Chondrocyte (in vitro differentiated cells): Measurements from ENCODE around the gene CDK6. TPM values are rescaled to one million over a fixed set of nuclear protein-coding genes. Genes with fewer than 3 reads are reported as not detected.

ENCODE experiments used
- DNase-seq: peaks from one replicate; pipeline ENCODE4 v3.0.0; 2021; ENCODE audit warnings: mixed read lengths, low spot score
- H3K27ac Mint-ChIP-seq: one replicate; pipeline ENCODE4 v1.8.0; 2021; ENCODE audit warnings: mild to moderate bottlenecking, moderate library complexity, mixed read lengths; ENCODE audit not compliant: unreplicated experiment
- H3K27me3 Mint-ChIP-seq: 2 replicates; pipeline ENCODE4 v1.8.0; 2021; ENCODE audit warnings: low read depth, mixed read lengths
- H3K36me3 Mint-ChIP-seq: 2 replicates; pipeline ENCODE4 v1.8.0; 2021; ENCODE audit warnings: low read depth, mixed read lengths
- H3K4me1 Mint-ChIP-seq: 2 replicates; pipeline ENCODE4 v1.8.0; 2021; ENCODE audit warnings: low read depth, mild to moderate bottlenecking, mixed read lengths
- H3K4me3 Mint-ChIP-seq: one replicate; pipeline ENCODE4 v1.8.0; 2021; ENCODE audit warnings: mild to moderate bottlenecking, moderate library complexity, mixed read lengths; ENCODE audit not compliant: unreplicated experiment
- H3K9me3 Mint-ChIP-seq: 2 replicates; pipeline ENCODE4 v1.8.0; 2021; ENCODE audit warnings: low read depth, mixed read lengths
- total RNA-seq: library from RNA; stranded (reverse); gene quantifications from 3 replicates; pipeline ENCODE4 v1.2.1, GENCODE V29; 2021
- TF ChIP-seq, protein P1 (sequence below): fragments of 200-600 bp; sonication (generic); IDR thresholded peaks from 2 replicates; pipeline ENCODE4 v1.5.0; 2021; ENCODE audit warnings: antibody characterized with exemption, mild to moderate bottlenecking, moderate library complexity

Gene CDK6
- total RNA-seq, 1 donor from 2014 or later: 162 TPM

DNA sequence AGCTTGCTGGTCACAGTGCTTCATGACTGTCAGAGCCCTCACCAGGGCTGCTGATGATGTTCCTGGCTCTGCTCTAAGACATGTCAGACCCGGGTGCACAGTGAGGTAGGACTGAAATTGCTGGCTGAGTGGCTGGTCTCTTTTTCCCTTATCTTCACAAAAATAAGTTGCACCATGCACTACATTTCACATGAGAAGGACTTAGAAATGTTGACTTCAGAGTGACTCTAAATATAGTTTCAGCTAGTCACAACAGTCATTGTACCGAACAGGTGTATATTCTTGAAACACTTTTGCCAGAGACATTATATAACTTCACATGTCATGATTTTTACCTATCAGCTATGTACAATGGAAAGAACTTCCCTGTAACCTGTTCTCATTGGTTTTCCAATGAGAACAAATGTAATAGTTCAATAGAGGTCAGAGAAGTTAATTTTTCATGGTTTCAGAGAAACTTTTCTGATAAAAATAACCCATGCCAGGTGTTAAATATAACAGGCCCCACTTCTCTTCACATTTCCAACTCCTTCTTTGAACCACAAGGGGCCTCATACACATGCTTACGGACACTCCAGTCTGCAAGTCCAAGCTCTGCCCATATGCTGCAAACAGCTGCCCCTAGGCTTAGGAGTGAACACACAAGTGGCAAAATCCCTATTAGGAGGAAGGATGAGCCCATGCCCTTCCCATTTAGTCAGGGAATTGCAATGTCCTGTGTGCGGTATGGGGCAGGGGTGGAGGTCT lies 115.6 kb downstream of the CDK6 start:
- Mint-ChIP-seq H3K36me3 (peaks cover 17% of the 10 kb centered on the region), H3K4me3 (no peak overlapping the region), H3K27me3 (no peaks in the 10 kb centered on the region), H3K4me1 (peaks cover 88% of the 10 kb centered on the region), H3K27ac (peak overlapping the region; percentile 70), H3K9me3 (no peaks in the 10 kb centered on the region)
- TF ChIP-seq, protein P1, sequence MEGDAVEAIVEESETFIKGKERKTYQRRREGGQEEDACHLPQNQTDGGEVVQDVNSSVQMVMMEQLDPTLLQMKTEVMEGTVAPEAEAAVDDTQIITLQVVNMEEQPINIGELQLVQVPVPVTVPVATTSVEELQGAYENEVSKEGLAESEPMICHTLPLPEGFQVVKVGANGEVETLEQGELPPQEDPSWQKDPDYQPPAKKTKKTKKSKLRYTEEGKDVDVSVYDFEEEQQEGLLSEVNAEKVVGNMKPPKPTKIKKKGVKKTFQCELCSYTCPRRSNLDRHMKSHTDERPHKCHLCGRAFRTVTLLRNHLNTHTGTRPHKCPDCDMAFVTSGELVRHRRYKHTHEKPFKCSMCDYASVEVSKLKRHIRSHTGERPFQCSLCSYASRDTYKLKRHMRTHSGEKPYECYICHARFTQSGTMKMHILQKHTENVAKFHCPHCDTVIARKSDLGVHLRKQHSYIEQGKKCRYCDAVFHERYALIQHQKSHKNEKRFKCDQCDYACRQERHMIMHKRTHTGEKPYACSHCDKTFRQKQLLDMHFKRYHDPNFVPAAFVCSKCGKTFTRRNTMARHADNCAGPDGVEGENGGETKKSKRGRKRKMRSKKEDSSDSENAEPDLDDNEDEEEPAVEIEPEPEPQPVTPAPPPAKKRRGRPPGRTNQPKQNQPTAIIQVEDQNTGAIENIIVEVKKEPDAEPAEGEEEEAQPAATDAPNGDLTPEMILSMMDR: no peak
- no peak for DNase-seq

- Mint-ChIP-seq H3K27ac (peak overlapping the region; percentile 96), H3K4me3 (peak overlapping the region; percentile 72), H3K27me3 (no peaks in the 10 kb centered on the region), H3K36me3 (peaks cover 2% of the 10 kb centered on the region), H3K4me1 (peaks cover 89% of the 10 kb centered on the region), H3K9me3 (no peaks in the 10 kb centered on the region)
- TF ChIP-seq, protein P1: no peak
- no peak for DNase-seq
Observed at GRCh38 chr7:92717993-92718716, 118.2 kb downstream of the CDK6 start.

DNA sequence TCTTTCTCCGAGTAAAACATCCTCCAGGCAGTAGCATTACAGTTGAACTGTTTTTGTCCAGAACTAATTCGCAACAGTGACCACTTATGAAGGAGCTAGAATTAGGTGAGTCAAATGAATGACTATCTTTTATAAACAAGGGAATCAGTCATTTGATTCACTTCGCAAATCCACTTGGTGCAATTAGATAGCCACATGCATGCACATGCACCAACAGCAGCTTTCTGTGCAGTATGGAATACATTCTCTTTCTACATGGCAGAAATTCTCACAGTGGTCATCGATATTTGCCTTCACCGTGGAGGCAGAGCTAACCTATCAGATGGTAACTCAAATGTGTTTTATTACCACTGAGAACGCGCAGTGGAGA lies 118.8 kb downstream of the CDK6 start:
- DNase-seq: no peak
- H3K27me3 Mint-ChIP-seq: no peaks in the 10 kb centered on the region
- H3K27ac Mint-ChIP-seq: peak overlapping the region; percentile 96
- peak overlapping the region; percentile 72 for H3K4me3 Mint-ChIP-seq
- H3K9me3 Mint-ChIP-seq: no peaks in the 10 kb centered on the region
- H3K36me3 Mint-ChIP-seq: peaks cover 2% of the 10 kb centered on the region
- H3K4me1 Mint-ChIP-seq: peaks cover 88% of the 10 kb centered on the region
- TF ChIP-seq, protein P1: no peak

- Mint-ChIP-seq H3K4me3 (peak overlapping the region; percentile 72), H3K4me1 (peaks cover 81% of the 10 kb centered on the region), H3K27me3 (no peaks in the 10 kb centered on the region), H3K36me3 (peaks cover 2% of the 10 kb centered on the region), H3K27ac (peak overlapping the region; percentile 96), H3K9me3 (no peaks in the 10 kb centered on the region)
- no peak for DNase-seq
- TF ChIP-seq, protein P1: no peak
Observed at GRCh38 chr7:92716825-92717580, 119.4 kb downstream of the CDK6 start.

DNA sequence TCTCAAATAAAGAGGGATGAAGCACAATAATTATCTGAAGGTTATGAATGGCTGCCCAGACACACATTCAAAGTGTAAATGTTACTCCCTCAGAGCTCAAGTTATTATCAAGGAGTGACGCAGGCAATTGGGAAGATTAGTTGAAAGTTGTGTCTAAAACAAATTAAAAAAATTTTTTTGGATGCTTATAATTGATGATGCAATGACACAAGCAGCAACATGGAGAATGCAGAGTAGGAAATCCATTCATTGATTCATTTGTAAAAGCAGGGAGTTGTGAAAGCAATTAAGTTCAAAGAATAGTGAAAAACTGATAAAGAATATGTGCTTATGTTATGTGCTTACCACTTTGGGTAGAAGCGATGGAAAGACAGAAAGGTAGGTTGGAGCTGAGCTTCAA lies 120.4 kb downstream of the CDK6 start:
- no peak for DNase-seq
- Mint-ChIP-seq H3K27ac (peak overlapping the region; percentile 96), H3K4me1 (peaks cover 75% of the 10 kb centered on the region), H3K9me3 (no peaks in the 10 kb centered on the region), H3K4me3 (no peak overlapping the region), H3K27me3 (no peaks in the 10 kb centered on the region), H3K36me3 (peaks cover under 1% of the 10 kb centered on the region)
- TF ChIP-seq, protein P1: no peak
